CD8-positive, alpha-beta memory T cell (primary cell): Measurements from ENCODE around the gene MAPRE2. TPM values are rescaled to one million over a fixed set of nuclear protein-coding genes. Genes with fewer than 3 reads are reported as not detected.
A peak's percentile ranks its signal among the peaks of the same experiment; 100 is the strongest.

Experiments used
- CTCF ChIA-PET: fragments of 350-600 bp; sonication (Branson Sonifier 250); formaldehyde crosslinking; loops from one replicate; lab custom pipeline; 2021; ENCODE audit warnings: antibody characterized with exemption; lab: Charles Lee
- POLR2A ChIA-PET: fragments of 350-600 bp; sonication (Branson Sonifier 250); formaldehyde crosslinking; loops from one replicate; lab custom pipeline; 2021; ENCODE audit warnings: antibody characterized with exemption; lab: Charles Lee
- DNase-seq, 5 donors: peaks; one replicate each; pipeline versions ENCODE4 v3.0.0 to v3.0.0-alpha.2; 2020 to 2022; ENCODE audit warnings: mixed read lengths in 1 of 5
- H3K27ac ChIP-seq: one replicate; pipeline ENCODE4 v1.7.0; 2013; ENCODE audit warnings: low read depth, mild to moderate bottlenecking, low read length, moderate library complexity
- H3K27me3 ChIP-seq: 2 replicates; pipeline ENCODE4 v1.7.0; 2013; ENCODE audit warnings: low read length, mild to moderate bottlenecking; ENCODE audit not compliant: insufficient read depth, poor library complexity, severe bottlenecking
- H3K36me3 ChIP-seq: 2 replicates; pipeline ENCODE4 v1.7.0; 2013; ENCODE audit warnings: mild to moderate bottlenecking, low read length, moderate library complexity; ENCODE audit not compliant: insufficient read depth
- H3K4me1 ChIP-seq: 2 replicates; pipeline ENCODE4 v1.7.0; 2013; ENCODE audit warnings: mild to moderate bottlenecking, low read length, moderate library complexity; ENCODE audit not compliant: insufficient read depth
- H3K4me3 ChIP-seq: 2 replicates; pipeline ENCODE4 v1.7.0; 2013; ENCODE audit warnings: mild to moderate bottlenecking, low read length
- H3K9me3 ChIP-seq: 2 replicates; pipeline ENCODE4 v1.7.0; 2013; ENCODE audit warnings: mild to moderate bottlenecking, low read length
- H3K27ac Mint-ChIP-seq, 8 donors: one replicate each; pipeline ENCODE4 v1.8.0; 2020 to 2021; ENCODE audit warnings: mixed read lengths in 8 of 8, mild to moderate bottlenecking in 6 of 8, inconsistent platforms in 3 of 8, moderate library complexity in 3 of 8
- H3K27me3 Mint-ChIP-seq, 2 donors: one replicate each; pipeline ENCODE4 v1.8.0; 2020 to 2021; ENCODE audit warnings: mixed read lengths in 2 of 2, mild to moderate bottlenecking in 1 of 2, moderate library complexity in 1 of 2
- H3K36me3 Mint-ChIP-seq, 3 donors: one replicate each; pipeline ENCODE4 v1.8.0; 2020 to 2021; ENCODE audit warnings: mixed read lengths in 3 of 3, inconsistent platforms in 1 of 3, mild to moderate bottlenecking in 1 of 3
- H3K4me1 Mint-ChIP-seq, 3 donors: one replicate each; pipeline ENCODE4 v1.8.0; 2020 to 2021; ENCODE audit warnings: mixed read lengths in 3 of 3, inconsistent platforms in 1 of 3, mild to moderate bottlenecking in 1 of 3
- H3K4me3 Mint-ChIP-seq, 7 donors: one replicate each; pipeline ENCODE4 v1.8.0; 2020 to 2021; ENCODE audit warnings: mixed read lengths in 7 of 7, mild to moderate bottlenecking in 6 of 7, moderate library complexity in 4 of 7, inconsistent platforms in 2 of 7
- H3K9me3 Mint-ChIP-seq, 5 donors: one replicate each; pipeline ENCODE4 v1.8.0; 2020 to 2022; ENCODE audit warnings: mixed read lengths in 5 of 5, mild to moderate bottlenecking in 3 of 5, moderate library complexity in 2 of 5, inconsistent platforms in 1 of 5
- polyA plus RNA-seq: library from polyadenylated mRNA; unstranded; fragments of 300-500 nt; fragmentation: Illumina TruSeq; gene quantifications from one replicate; pipeline ENCODE4 v1.2.3, GENCODE V29; 2021
- total RNA-seq, 2 experiments: library from RNA; stranded (reverse); gene quantifications; one replicate each; pipeline ENCODE4 v1.2.3, GENCODE V29; 2021

The MAPRE2 gene
- total and polyA plus RNA-seq, 3 experiments from 2014 or later, result 38.5 to 80.4 (median 38.6) TPM

DNA sequence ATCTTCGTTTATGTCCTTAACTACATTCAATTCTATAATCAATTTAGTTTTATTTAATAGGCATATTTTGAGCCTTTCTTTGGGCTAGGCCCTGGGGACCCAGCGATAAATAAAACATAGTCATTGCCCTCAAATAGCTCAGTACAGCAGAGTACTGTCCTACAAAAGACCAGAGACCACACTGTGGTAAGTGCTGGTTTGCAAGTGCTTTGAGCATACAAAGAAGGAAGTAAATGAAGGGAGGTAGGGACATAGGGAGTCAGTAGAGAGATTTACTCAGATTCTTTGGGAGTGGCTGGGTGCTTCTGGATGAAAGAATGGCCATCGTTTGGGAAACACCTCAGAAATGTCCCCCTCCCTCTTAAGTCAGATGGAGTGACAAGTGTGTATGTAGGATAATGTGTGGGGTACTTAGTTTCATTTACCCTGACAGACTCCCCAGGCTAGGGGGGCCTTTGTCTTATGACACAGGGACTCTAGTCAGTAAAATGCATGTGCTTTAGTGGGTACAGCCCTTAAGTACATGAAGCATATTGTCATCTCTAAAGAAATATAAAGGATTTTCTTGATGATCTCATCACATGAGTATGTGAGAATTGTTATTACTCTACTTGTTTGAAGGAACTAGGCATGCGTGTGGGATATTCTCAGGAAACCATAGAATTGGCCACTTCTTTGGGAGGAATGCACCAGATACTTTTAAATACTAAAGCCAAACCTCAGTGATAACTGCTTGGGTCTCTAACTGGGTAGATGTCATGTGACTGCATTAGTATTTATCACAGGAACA lies 35.1 kb downstream of the MAPRE2 start:
- CTCF ChIA-PET, result no interaction called here
- no peaks in the 10 kb centered on the region for H3K27me3 ChIP-seq
- Mint-ChIP-seq H3K27ac (peak overlapping the region in 2 of 8 donors; percentile 2 to 53), H3K4me3 (no peak overlapping the region), H3K27me3 (peaks cover 0 to 1% of the 10 kb centered on the region in 2 donors), H3K36me3 (peaks cover 5 to 68% (median 17%) of the 10 kb centered on the region in 3 donors), H3K9me3 (no peaks in the 10 kb centered on the region), H3K4me1 (peaks cover 51 to 77% (median 64%) of the 10 kb centered on the region in 3 donors)
- no peaks in the 10 kb centered on the region for H3K4me1 ChIP-seq
- no peaks in the 10 kb centered on the region for H3K9me3 ChIP-seq
- POLR2A ChIA-PET, result no interaction called here
- DNase-seq, result no peak
- no peaks in the 10 kb centered on the region for H3K36me3 ChIP-seq
- H3K27ac ChIP-seq, result no peak overlapping the region
- H3K4me3 ChIP-seq, result no peak overlapping the region

DNA sequence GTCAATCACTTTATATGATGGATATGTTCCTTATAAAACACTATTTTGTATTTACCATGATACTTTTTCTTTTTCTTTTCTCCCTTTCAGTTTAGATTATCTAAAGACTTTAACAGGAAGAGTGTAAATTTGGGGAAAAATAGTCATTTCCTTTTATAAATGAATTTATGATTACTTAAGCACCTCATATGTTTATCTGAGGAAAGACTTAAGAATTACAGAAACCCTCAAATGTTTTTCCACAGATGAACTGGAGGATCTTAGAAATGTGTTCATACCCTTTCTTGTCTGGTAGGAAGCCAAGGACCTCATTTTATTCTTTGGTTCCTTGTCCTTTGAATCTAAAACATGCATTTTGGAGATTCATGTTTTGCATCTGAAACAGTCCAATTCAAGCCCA lies 36.7 kb downstream of the MAPRE2 start:
- CTCF ChIA-PET, result no interaction called here
- Mint-ChIP-seq H3K4me1 (peaks cover 47 to 74% (median 66%) of the 10 kb centered on the region in 3 donors), H3K27me3 (peaks cover 0 to 1% of the 10 kb centered on the region in 2 donors)

DNA sequence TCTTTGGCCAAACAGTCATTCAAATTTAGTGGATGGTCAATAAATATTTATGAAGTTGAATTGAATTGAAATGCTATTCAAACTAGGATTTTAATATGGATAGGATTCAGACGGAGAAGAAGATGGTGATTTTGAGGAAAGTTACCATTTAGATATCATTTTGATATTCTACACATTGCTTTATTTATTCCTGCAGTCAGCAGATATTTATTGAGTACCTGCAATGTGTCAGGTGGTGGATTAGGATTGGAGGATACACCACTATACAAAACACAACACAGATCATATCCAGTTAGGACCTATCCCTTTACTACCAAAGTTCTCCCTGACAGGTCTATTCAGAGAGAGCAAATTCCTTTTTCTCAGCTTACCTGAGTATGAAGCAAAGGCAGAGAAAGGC lies 38.8 kb downstream of the MAPRE2 start:
- Mint-ChIP-seq H3K27ac (no peak overlapping the region), H3K27me3 (no peaks in the 10 kb centered on the region), H3K36me3 (peaks cover 0 to 55% (median 6%) of the 10 kb centered on the region in 3 donors), H3K4me1 (peaks cover 42 to 73% (median 63%) of the 10 kb centered on the region in 3 donors), H3K9me3 (no peaks in the 10 kb centered on the region), H3K4me3 (no peak overlapping the region)
- DNase-seq, result no peak
- Histone ChIP-seq H3K4me3 (no peak overlapping the region), H3K36me3 (no peaks in the 10 kb centered on the region), H3K4me1 (no peaks in the 10 kb centered on the region), H3K27me3 (no peaks in the 10 kb centered on the region), H3K27ac (no peak overlapping the region), H3K9me3 (no peaks in the 10 kb centered on the region)
- CTCF ChIA-PET, result no interaction called here
- POLR2A ChIA-PET, result no interaction called here

More for the DNA sequence above, 36.7 kb downstream of the MAPRE2 start:
- Mint-ChIP-seq H3K36me3 (peaks cover 0 to 59% (median 10%) of the 10 kb centered on the region in 3 donors), H3K27ac (no peak overlapping the region), H3K4me3 (peak overlapping the region in 1 of 7 donors; percentile 45), H3K9me3 (no peaks in the 10 kb centered on the region)
- POLR2A ChIA-PET, result no interaction called here
- DNase-seq, result no peak
- Histone ChIP-seq H3K27me3 (no peaks in the 10 kb centered on the region), H3K27ac (no peak overlapping the region), H3K9me3 (no peaks in the 10 kb centered on the region), H3K4me3 (no peak overlapping the region), H3K4me1 (no peaks in the 10 kb centered on the region), H3K36me3 (no peaks in the 10 kb centered on the region)

DNA sequence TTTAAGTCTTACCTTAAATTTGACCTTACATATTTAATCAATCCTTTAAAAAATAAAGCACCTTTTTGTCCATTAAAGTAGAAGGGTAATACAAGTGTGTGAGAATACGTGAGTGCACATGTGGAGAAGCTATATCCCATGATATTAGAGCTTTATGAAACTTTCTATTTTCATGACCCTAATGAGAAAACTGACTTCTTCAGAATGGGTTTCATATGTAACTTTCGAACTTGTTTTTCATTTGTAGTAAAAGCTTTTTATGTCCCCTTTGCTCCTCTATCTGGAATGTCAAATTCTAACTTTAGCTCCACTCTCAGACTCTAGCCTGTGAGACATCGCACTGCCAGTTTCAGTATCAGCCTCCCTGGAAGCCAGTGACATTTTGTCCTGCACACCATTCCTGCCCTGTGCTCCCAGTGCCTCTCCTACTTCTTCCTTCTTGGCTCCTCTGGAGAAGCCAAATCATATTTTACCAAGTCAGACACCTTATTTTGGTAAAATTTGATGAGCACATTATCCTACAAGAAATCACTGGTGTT lies 42.0 kb downstream of the MAPRE2 start:
- no peak overlapping the region for H3K27ac ChIP-seq
- Mint-ChIP-seq H3K4me1 (peaks cover 39 to 67% (median 66%) of the 10 kb centered on the region in 3 donors), H3K27ac (no peak overlapping the region), H3K9me3 (no peaks in the 10 kb centered on the region), H3K27me3 (no peaks in the 10 kb centered on the region), H3K36me3 (peaks cover 0 to 39% (median 6%) of the 10 kb centered on the region in 3 donors), H3K4me3 (no peak overlapping the region)
- no peaks in the 10 kb centered on the region for H3K4me1 ChIP-seq
- H3K27me3 ChIP-seq, result no peaks in the 10 kb centered on the region
- no peaks in the 10 kb centered on the region for H3K36me3 ChIP-seq
- H3K9me3 ChIP-seq, result no peaks in the 10 kb centered on the region
- CTCF ChIA-PET, result interaction anchor here (1.7 kb wide), 1 partner anchor 56 kb away, joined by 5 read pairs; no protein-coding TSS in a partner anchor
- no peak overlapping the region for H3K4me3 ChIP-seq
- POLR2A ChIA-PET, result no interaction called here
- no peak for DNase-seq

DNA sequence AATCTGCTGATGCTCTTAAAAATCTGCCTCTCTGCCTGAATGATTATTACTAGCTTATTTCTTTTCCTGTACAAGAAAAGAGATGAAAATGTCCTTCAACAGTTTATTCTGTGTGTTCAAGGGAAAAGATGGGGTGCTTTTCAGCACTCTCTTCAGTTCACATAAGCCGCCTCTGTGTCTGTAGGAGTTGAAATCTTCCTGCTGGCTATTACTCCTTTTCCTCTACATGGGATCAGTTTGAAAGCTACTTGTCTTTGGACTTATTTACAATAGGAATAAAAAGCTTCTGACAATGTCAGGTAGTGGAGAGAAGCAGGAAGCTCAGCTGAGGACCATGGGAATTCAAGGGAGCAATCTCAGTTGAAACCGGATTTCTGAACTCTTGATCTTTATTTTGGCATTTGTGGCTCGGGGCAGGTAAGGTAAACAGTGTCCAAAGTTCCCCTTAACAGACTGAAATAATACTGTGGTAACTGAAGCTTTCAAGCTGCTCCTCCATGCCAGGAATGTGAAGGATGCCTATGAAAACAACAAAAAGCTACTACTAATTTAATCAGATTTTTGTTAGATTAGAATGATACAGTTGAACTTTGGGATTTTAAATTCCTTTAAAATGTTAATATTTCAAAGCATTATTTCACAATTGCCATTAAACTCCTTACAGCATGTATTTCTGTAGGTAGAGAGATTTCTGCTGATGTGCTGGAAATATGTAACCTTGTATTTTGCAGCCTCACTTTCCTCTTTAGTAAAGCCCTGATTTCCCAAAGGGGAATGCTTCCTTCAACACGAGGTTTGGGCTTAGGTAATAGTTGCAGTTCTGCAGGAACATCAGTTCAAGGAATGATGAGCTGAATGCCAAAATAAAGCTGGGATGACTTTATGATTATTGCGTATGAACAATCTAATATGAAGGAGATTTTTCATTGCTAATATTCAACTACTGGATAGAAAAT lies 43.6 kb downstream of the MAPRE2 start:
- ChIA-PET CTCF (interaction anchor here (1.5 kb wide), 1 partner anchor 38 kb away, joined by 3 read pairs; no protein-coding TSS in a partner anchor), POLR2A (no interaction called here)
- peak overlapping the region in 1 of 7 donors; percentile 18 for H3K4me3 Mint-ChIP-seq
- H3K4me3 ChIP-seq, result no peak overlapping the region
- H3K27me3 Mint-ChIP-seq, result no peaks in the 10 kb centered on the region
- H3K27ac ChIP-seq, result no peak overlapping the region
- no peaks in the 10 kb centered on the region for H3K4me1 ChIP-seq
- peak overlapping the region in 1 of 8 donors; percentile 6 for H3K27ac Mint-ChIP-seq
- peaks cover 39 to 67% (median 65%) of the 10 kb centered on the region in 3 donors for H3K4me1 Mint-ChIP-seq
- peaks cover 0 to 27% (median 6%) of the 10 kb centered on the region in 3 donors for H3K36me3 Mint-ChIP-seq
- H3K9me3 ChIP-seq, result no peaks in the 10 kb centered on the region
- H3K27me3 ChIP-seq, result no peaks in the 10 kb centered on the region
- H3K36me3 ChIP-seq, result no peaks in the 10 kb centered on the region
- DNase-seq, result no peak
- H3K9me3 Mint-ChIP-seq, result no peaks in the 10 kb centered on the region

DNA sequence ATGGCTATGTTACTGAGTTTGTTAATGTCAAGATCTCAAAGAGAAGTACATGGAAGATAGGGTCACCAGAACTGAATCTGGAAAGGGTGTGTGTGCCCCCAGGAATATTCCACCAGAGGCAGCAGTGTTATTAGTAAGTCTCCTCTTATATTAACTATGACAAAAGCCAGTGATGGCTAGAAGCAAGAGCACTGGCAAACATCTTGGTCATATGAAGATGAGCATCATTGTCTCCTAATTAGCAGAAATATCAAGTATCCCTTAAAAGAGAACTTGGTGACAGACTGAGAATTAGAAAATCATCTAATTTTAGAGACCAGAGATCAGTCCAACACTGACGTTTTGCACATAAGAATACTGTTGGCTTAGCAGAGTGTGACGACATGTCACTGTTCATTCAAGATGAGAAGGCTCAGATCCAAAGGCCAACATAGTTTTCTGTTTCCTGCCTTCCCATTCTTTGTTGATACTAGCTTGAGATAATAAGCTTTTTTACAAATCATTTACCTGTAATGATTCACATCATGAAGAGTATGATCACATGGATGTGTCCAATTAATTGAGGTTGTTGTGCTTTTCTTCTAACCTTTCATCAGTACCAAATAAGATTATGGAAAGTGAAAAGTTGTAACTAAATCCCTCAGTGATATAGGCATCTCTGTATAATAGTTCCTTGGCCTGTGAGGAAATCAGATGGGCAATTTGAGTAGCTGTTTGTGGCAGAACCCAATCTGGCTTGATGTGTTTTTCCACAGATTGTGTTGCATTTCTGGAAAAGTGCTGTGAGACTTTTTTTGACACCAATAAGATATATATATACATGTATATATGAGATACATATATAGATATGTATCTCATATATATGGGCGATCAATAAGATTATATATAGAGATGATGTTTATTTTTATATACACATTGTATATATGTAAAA lies 44.5 kb downstream of the MAPRE2 start:
- POLR2A ChIA-PET, result no interaction called here
- peak overlapping the region in 1 of 7 donors; percentile 18 for H3K4me3 Mint-ChIP-seq
- Histone ChIP-seq H3K9me3 (no peaks in the 10 kb centered on the region), H3K36me3 (no peaks in the 10 kb centered on the region), H3K4me3 (no peak overlapping the region), H3K27ac (no peak overlapping the region), H3K27me3 (no peaks in the 10 kb centered on the region), H3K4me1 (no peaks in the 10 kb centered on the region)
- no peaks in the 10 kb centered on the region for H3K27me3 Mint-ChIP-seq
- peaks cover 0 to 28% (median 11%) of the 10 kb centered on the region in 3 donors for H3K36me3 Mint-ChIP-seq
- CTCF ChIA-PET, result interaction anchor here (1.5 kb wide), 1 partner anchor 37 kb away, joined by 3 read pairs; no protein-coding TSS in a partner anchor
- H3K27ac Mint-ChIP-seq, result no peak overlapping the region
- peaks cover 39 to 69% (median 67%) of the 10 kb centered on the region in 3 donors for H3K4me1 Mint-ChIP-seq
- DNase-seq, result no peak
- no peaks in the 10 kb centered on the region for H3K9me3 Mint-ChIP-seq

DNA sequence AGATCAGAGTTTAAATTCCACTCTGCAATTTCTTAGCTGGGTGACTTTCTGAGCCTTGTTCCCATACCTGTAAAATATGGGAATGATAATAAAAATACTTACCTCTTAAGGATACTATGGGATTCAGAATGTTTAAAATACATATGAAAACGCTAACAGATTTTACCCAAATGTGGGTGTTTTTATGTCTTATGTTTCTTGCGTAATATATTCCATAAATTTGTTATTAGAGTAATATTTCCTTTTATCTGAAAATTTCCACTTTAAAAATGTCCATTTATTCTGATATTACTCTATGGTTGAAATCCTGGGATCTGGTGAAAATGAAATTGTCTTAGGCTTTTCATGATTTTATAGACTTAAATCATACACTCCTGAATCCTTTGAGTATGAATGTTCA lies 45.5 kb downstream of the MAPRE2 start:
- Histone ChIP-seq H3K27ac (no peak overlapping the region), H3K36me3 (no peaks in the 10 kb centered on the region), H3K27me3 (no peaks in the 10 kb centered on the region), H3K4me3 (no peak overlapping the region), H3K9me3 (no peaks in the 10 kb centered on the region), H3K4me1 (no peaks in the 10 kb centered on the region)
- DNase-seq, result no peak
- no peaks in the 10 kb centered on the region for H3K9me3 Mint-ChIP-seq
- ChIA-PET POLR2A (interaction anchor here (0.9 kb wide), 1 partner anchor 300 kb away, joined by 3 read pairs; no protein-coding TSS in a partner anchor), CTCF (no interaction called here)
- peaks cover 34 to 65% (median 63%) of the 10 kb centered on the region in 3 donors for H3K4me1 Mint-ChIP-seq
- H3K4me3 Mint-ChIP-seq, result no peak overlapping the region
- H3K36me3 Mint-ChIP-seq, result peaks cover 0 to 28% (median 8%) of the 10 kb centered on the region in 3 donors
- no peaks in the 10 kb centered on the region for H3K27me3 Mint-ChIP-seq
- H3K27ac Mint-ChIP-seq, result no peak overlapping the region
